Mesodermal cell (in vitro differentiated cells): ENCODE data around the gene CFAP20.
A peak's percentile ranks its signal among the peaks of the same experiment; 100 is the strongest.

ENCODE experiments used
- H3K27ac ChIP-seq: 2 replicates; pipeline ENCODE4 v1.7.0; 2013; ENCODE audit warnings: mild to moderate bottlenecking, low read depth, low read length, moderate library complexity; ENCODE audit not compliant: severe bottlenecking
- H3K36me3 ChIP-seq: 2 replicates; pipeline ENCODE4 v1.7.1; 2013; ENCODE audit warnings: mild to moderate bottlenecking, low read length, moderate library complexity; ENCODE audit not compliant: control insufficient read depth, insufficient read depth
- H3K4me1 ChIP-seq: one replicate; pipeline ENCODE4 v1.7.1; 2013; ENCODE audit warnings: mild to moderate bottlenecking, low read length; ENCODE audit not compliant: insufficient read depth, control insufficient read depth, poor library complexity, severe bottlenecking
- H3K4me3 ChIP-seq: 2 replicates; pipeline ENCODE4 v1.7.0; 2013; ENCODE audit warnings: low read length, control low read depth, mild to moderate bottlenecking; ENCODE audit not compliant: insufficient read depth, poor library complexity, severe bottlenecking; ENCODE audit errors: extremely low read depth
- H3K9me3 ChIP-seq: 2 replicates; pipeline ENCODE4 v1.7.1; 2013; ENCODE audit warnings: mild to moderate bottlenecking, low read length, moderate library complexity; ENCODE audit not compliant: control insufficient read depth
- WGBS, 2 experiments: methylation state at CpG; one replicate each; pipeline ENCODE4 v1.1.5; 2013; ENCODE audit warnings: missing lambda C conversion rate in 2 of 2; ENCODE audit not compliant: insufficient coverage in 2 of 2; 5-methylcytosine and 5-hydroxymethylcytosine counted together

CFAP20 gene

DNA sequence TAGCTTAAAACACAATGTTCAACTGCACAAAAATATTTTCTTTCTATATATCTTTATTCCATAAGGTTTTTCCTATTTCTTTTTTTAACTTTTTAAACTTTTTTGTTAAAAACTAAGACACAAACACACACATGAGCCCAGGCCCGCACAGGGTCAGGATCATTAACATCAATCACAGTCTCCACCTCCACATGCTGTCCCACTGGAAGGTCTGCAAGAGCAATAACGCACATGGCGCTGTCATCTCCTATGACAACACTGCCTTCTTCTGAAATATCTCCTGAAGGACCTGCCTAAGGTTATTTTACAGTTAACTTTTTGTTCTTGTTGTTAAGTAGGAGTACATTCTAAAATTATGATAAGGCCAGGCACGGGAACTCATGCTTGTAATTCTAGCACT, 4.1 kb downstream of the CFAP20 start:
- Histone ChIP-seq H3K27ac (no peak overlapping the region), H3K9me3 (no peaks in the 10 kb centered on the region), H3K4me1 (peaks cover 52% of the 10 kb centered on the region), H3K36me3 (no peaks in the 10 kb centered on the region), H3K4me3 (no peak overlapping the region)
- 77 to 78% methylated on average over 3 to 4 of the region's 4 CpGs for WGBS, 2 experiments

DNA sequence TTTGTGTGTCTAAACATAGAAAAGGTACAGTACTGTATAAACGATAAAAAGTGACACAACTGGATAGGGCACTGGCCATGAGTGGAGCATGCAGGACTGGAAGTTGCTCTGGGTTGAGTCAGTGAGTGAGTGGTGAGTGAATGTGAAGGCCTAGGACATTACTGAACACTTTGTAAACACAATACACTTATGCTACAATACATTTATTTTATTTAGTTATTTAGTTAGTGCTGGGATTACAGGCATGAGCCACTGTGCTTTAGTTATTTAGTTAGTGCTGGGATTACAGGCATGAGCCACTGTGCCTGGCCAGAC, 4.6 kb downstream of the CFAP20 start:
- no peaks in the 10 kb centered on the region for H3K36me3 ChIP-seq
- no peak overlapping the region for H3K27ac ChIP-seq
- H3K4me1 ChIP-seq, result peaks cover 53% of the 10 kb centered on the region
- WGBS, 2 experiments, result 100% methylated on average over 1 of the region's 1 CpG; no CpG with 5 or more reads in 1 of the 2 experiments
- H3K9me3 ChIP-seq, result no peaks in the 10 kb centered on the region
- no peak overlapping the region for H3K4me3 ChIP-seq

DNA sequence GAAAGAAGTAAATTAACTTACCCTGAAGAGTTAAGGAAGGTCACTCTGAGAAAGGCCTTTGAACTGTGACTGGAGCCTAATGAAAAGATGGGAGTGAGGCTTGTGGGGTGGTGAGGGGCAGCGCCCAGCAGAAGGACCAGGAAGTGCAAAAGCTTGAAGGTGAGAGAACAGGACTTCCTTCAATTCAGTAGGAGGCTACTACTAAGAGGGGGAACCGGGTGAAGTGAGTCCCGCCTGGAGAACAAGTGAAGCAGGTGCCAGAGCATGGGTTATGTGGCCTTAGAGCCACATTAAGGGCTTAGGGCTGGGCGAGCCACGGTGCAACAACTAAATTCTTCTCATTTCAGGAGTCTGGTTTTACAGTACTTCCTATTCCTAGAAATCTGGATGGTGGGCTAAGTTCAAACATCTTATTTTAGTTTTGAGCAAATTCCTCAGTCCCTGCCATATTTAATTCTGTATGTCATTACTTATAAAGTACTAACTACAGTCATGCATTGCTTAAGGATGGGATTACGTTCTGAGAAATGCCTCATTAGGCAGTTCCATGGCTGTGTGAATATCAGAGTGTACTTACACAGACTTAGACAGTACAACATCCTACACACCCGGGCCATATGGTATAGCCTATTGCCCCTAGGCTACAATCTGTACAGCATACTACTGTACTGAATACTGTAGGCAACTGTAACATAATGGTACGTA, 5.1 kb downstream of the CFAP20 start:
- H3K4me1 ChIP-seq, result peaks cover 53% of the 10 kb centered on the region
- no peaks in the 10 kb centered on the region for H3K36me3 ChIP-seq
- H3K4me3 ChIP-seq, result no peak overlapping the region
- WGBS, 2 experiments, result 72 to 79% methylated on average over 3 to 5 of the region's 8 CpGs
- no peak overlapping the region for H3K27ac ChIP-seq
- H3K9me3 ChIP-seq, result no peaks in the 10 kb centered on the region

DNA sequence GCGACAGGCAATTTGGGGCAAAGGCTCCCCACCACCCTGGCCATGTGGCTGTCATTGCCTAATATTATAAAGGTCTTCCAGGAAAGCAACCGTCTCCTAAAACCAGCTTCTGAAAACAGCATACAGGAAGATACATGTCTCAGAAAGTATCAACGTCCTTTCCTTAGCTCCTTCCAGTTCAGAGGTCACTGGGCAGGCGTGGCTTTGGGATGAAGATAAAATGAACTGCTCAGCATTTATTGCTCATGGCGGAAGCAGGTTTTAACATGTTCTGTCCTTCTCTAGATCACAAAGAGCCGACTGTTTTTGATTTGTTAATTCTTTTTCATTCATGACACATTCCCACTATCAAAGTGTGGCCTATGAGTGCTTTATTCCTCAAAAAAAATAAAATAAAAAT, 8.0 kb downstream of the CFAP20 start:
- H3K4me3 ChIP-seq, result no peak overlapping the region

DNA sequence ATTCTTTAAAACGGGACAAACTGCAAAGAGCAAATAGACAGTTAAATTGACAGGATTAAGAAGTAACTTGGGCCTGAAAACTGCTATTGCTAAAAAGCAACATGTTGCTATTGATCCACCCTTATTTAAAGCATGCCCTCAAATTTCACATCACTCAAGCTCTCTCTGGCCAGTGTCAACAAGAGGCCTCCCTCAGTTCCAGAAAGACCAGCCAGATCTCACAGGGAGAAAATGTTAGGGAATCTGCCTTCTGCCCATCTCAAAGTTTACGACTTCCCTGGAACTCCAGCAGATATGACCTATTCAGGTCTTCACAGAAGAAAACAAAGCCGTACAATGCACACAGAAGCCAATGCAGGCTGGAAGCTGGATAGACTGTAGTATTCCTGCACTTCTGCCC, 8.9 kb downstream of the CFAP20 start:
- H3K36me3 ChIP-seq, result peaks cover 18% of the 10 kb centered on the region
- 90% methylated on average over 2 of the region's 3 CpGs; no CpG with 5 or more reads in 1 of the 2 experiments for WGBS, 2 experiments
- no peak overlapping the region for H3K4me3 ChIP-seq
- peak overlapping the region; percentile 20 for H3K27ac ChIP-seq
- no peaks in the 10 kb centered on the region for H3K9me3 ChIP-seq
- peaks cover 35% of the 10 kb centered on the region for H3K4me1 ChIP-seq

More for the DNA sequence above, 8.0 kb downstream of the CFAP20 start:
- Histone ChIP-seq H3K9me3 (no peaks in the 10 kb centered on the region), H3K36me3 (peaks cover 9% of the 10 kb centered on the region), H3K27ac (no peak overlapping the region), H3K4me1 (peaks cover 39% of the 10 kb centered on the region)
- 74 to 88% methylated on average over 2 to 3 of the region's 6 CpGs for WGBS, 2 experiments

DNA sequence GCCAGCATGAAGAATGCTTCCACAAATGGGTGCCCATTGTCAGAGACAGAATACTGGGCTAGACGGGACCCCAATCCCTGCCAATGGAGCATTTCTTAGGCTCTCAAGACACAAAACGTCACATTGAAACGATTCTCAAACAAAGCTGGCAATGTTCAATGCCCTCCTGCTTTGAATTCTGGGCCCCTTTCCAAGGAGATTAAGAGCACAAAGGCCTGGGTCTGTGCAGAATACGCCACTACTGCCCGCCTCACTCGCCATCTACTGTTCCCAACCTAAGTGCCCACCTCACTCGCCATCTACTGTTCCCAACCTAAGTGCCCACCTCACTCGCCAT, 9.7 kb downstream of the CFAP20 start:
- Histone ChIP-seq H3K4me1 (peaks cover 28% of the 10 kb centered on the region), H3K9me3 (no peaks in the 10 kb centered on the region), H3K27ac (no peak overlapping the region), H3K4me3 (no peak overlapping the region), H3K36me3 (peaks cover 26% of the 10 kb centered on the region)
- WGBS, 2 experiments, result 90 to 95% methylated on average over 4 to 5 of the region's 8 CpGs

DNA sequence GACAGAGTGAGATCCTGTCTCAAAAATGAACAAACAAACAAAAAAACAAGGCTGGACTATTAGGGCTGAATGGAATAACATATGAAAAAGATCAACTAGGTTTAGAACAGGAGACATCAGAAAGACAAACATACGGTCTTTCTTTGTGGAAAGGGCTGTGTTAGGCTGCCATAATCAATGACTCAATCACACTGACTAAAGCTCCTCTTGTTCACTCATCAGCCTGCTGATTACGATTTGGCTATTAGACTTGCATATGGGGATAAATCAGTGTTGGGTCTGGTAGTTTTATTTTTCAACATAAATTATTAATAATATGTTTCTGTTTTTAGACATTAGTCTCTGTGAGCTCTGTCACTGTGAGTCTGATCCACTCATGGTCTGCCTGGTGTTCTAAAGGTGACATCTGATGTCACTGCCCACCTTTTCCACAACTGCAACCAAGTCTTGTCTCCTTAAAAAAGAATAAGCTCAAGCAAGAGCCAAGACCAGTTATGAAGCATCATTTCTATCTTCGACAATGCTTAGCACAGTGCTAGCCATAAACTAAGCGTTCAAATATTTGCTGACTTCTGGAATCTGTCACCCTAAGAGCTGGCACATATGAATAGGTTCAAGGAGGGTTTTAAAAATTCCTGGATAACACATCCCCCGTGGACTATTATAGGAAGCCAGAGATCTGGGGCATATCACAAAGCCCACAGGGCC, 10.2 kb downstream of the CFAP20 start:
- Histone ChIP-seq H3K36me3 (peaks cover 31% of the 10 kb centered on the region), H3K4me3 (no peak overlapping the region), H3K9me3 (no peaks in the 10 kb centered on the region), H3K4me1 (peaks cover 24% of the 10 kb centered on the region), H3K27ac (no peak overlapping the region)
- WGBS, 2 experiments, result 96 to 100% methylated on average over 3 of the region's 5 CpGs

DNA sequence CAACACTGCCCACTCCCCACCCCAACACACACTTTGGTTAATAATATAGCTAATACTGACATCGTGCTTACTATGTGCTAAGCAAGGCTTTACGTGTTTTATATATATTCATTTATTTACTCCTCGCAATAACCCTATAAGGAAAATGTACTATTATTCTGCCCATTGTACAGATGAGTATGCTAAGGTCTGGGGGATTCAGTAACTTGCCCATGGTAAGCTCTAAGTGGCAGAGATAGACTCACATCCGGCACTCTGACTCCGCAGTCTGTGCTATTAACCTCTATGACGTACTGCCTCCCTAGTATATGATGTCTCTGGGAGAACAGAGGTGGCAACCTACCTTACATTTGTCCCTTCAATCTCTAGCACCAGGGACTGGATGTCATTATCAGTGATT, 12.7 kb downstream of the CFAP20 start:
- 90 to 94% methylated on average over 2 of the region's 6 CpGs for WGBS, 2 experiments
- Histone ChIP-seq H3K4me3 (no peak overlapping the region), H3K27ac (no peak overlapping the region), H3K36me3 (peaks cover 46% of the 10 kb centered on the region), H3K4me1 (peaks cover 16% of the 10 kb centered on the region), H3K9me3 (no peaks in the 10 kb centered on the region)

DNA sequence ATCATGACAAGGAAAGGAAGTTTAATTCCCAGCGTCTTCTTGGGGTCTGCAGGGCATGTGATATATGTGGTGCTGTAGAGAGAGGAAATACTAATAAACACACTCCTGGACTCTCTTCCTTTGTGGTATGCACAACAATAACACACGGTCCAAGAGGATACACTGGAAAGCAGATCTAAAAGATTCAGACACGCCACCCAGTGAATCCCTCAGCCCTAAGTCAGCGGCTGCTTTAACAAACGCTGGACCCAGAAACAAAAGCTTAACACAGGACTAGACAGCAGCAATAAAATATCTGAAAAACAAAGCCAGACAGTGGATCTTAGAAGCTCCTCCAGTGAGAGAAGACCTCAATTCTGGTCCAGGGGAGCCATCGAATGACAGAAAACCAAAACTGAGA, 13.1 kb downstream of the CFAP20 start:
- H3K36me3 ChIP-seq, result peaks cover 46% of the 10 kb centered on the region
- peaks cover 17% of the 10 kb centered on the region for H3K4me1 ChIP-seq
- H3K27ac ChIP-seq, result no peak overlapping the region
- 95 to 98% methylated on average over 4 to 5 of the region's 6 CpGs for WGBS, 2 experiments
- no peak overlapping the region for H3K4me3 ChIP-seq
- no peaks in the 10 kb centered on the region for H3K9me3 ChIP-seq

DNA sequence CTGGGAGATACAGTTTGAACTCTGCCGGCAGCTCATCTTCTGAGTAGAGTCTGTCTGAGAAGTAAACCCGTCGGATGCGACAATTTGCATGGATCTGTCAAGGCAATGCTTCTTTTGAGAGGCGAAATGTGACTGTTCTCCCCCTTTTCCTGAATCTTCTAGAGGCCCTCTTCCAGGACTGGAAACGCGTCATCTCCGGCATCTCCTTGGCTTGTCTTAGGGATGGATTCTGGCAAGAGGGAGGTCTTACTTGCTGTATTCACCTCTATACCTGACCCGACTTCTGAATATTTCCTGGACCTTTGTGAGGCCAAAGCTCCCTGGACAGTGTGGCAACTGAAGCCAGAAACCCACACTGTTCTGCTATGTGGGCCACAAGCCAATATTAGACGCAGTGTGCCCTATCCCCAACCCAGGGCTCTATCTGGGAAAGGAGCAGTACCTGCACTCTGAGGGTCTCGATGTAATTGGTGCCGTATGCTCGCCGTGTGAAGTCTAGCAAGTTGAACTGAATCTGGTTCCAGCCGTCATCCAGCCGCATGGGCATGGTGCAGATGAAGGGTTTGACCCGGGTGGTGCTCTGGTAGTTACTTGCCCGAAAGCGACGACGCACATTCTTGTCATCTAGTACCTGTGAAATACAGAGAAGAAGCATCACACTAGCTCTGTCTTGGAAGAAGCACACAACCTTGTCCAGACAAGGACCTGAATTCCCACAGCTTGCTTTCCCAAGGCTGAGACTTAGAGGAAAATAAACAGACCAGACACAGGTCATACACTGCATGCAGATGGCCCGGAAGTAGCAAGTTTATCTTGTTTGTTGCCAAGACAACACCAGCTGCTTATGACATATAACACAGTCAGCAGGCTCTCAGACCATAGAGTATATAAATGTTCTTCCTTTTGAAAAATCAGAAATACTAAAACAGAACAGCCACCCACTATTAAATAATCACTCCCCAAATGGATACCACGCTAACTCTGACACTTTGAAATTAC, 14.1 kb downstream of the CFAP20 start:
- peaks cover 14% of the 10 kb centered on the region for H3K4me1 ChIP-seq
- peaks cover 46% of the 10 kb centered on the region for H3K36me3 ChIP-seq
- no peak overlapping the region for H3K27ac ChIP-seq
- no peaks in the 10 kb centered on the region for H3K9me3 ChIP-seq
- WGBS, 2 experiments, result 97 to 98% methylated on average over 18 of the region's 23 CpGs
- H3K4me3 ChIP-seq, result no peak overlapping the region
